H9 (cell line): ENCODE measurements around the gene ATF3. TPM values are rescaled to one million over a fixed set of nuclear protein-coding genes. Genes with fewer than 3 reads are reported as not detected.

Experiments
- DNase-seq: peaks from one replicate; pipeline ENCODE4 v3.0.0-alpha.2; 2017
- H2AFZ ChIP-seq: one replicate; pipeline ENCODE4 v1.6.1; 2013; ENCODE audit warnings: mild to moderate bottlenecking, low read length, control low read depth, moderate library complexity
- H2AK5ac ChIP-seq: 2 replicates; pipeline ENCODE4 v1.6.1; 2013; ENCODE audit warnings: low read length, control low read depth, mixed read lengths; ENCODE audit not compliant: insufficient read length
- H2BK120ac ChIP-seq: one replicate; pipeline ENCODE4 v1.6.1; 2013; ENCODE audit warnings: low read depth, mild to moderate bottlenecking, low read length, control low read depth, inconsistent platforms; ENCODE audit not compliant: poor library complexity, severe bottlenecking
- H2BK12ac ChIP-seq: 2 replicates; pipeline ENCODE4 v1.6.1; 2013; ENCODE audit warnings: low read length, control low read depth, mixed read lengths, low read depth; ENCODE audit not compliant: insufficient read length
- H2BK15ac ChIP-seq: 2 replicates; pipeline ENCODE4 v1.6.1; 2013; ENCODE audit warnings: low read depth, low read length, control low read depth
- H2BK20ac ChIP-seq: one replicate; pipeline ENCODE4 v1.6.1; 2013; ENCODE audit warnings: low read depth, mild to moderate bottlenecking, low read length, control low read depth, inconsistent platforms; ENCODE audit not compliant: poor library complexity, severe bottlenecking
- H2BK5ac ChIP-seq: 2 replicates; pipeline ENCODE4 v1.6.1; 2013; ENCODE audit warnings: low read length, control low read depth, mixed read lengths; ENCODE audit not compliant: insufficient read length
- H3K14ac ChIP-seq: 2 replicates; pipeline ENCODE4 v1.6.1; 2013; ENCODE audit warnings: low read length, control low read depth; ENCODE audit not compliant: insufficient read depth
- H3K18ac ChIP-seq: 2 replicates; pipeline ENCODE4 v1.6.1; 2013; ENCODE audit warnings: low read depth, mild to moderate bottlenecking, mixed read lengths, low read length, control low read depth; ENCODE audit not compliant: insufficient read length
- H3K23ac ChIP-seq: 2 replicates; pipeline ENCODE4 v1.6.1; 2013; ENCODE audit warnings: low read length, control low read depth, mixed read lengths, low read depth; ENCODE audit not compliant: insufficient read length
- H3K23me2 ChIP-seq: 2 replicates; pipeline ENCODE4 v1.6.1; 2013; ENCODE audit warnings: low read depth, mild to moderate bottlenecking, mixed read lengths, low read length, control low read depth; ENCODE audit not compliant: insufficient read length, poor library complexity, severe bottlenecking
- H3K27ac ChIP-seq: 2 replicates; pipeline ENCODE4 v1.5.1; 2013; ENCODE audit warnings: low read length, control low read depth, mixed read lengths, low read depth; ENCODE audit not compliant: insufficient read length
- H3K27me3 ChIP-seq: 2 replicates; pipeline ENCODE4 v1.6.1; 2013; ENCODE audit warnings: low read length, control low read depth, inconsistent platforms; ENCODE audit not compliant: insufficient read depth
- H3K4ac ChIP-seq: 2 replicates; pipeline ENCODE4 v1.6.1; 2013; ENCODE audit warnings: low read depth, mild to moderate bottlenecking, control low read depth, inconsistent platforms, low read length, moderate library complexity
- H3K4me1 ChIP-seq: 2 replicates; pipeline ENCODE4 v1.6.1; 2013; ENCODE audit warnings: low read length, control low read depth, inconsistent platforms; ENCODE audit not compliant: insufficient read depth
- H3K4me2 ChIP-seq: 2 replicates; pipeline ENCODE4 v1.6.1; 2013; ENCODE audit warnings: low read length, control low read depth, mixed read lengths; ENCODE audit not compliant: insufficient read length, insufficient read depth
- H3K56ac ChIP-seq: 2 replicates; pipeline ENCODE4 v1.6.1; 2013; ENCODE audit warnings: low read depth, mild to moderate bottlenecking, mixed read lengths, low read length, control low read depth; ENCODE audit not compliant: insufficient read length
- H3K79me1 ChIP-seq: 2 replicates; pipeline ENCODE4 v1.6.1; 2013; ENCODE audit warnings: low read depth, mild to moderate bottlenecking, moderate library complexity, low read length, control low read depth, inconsistent platforms; ENCODE audit not compliant: insufficient read depth, poor library complexity, severe bottlenecking
- H3K79me2 ChIP-seq: 2 replicates; pipeline ENCODE4 v1.6.1; 2013; ENCODE audit warnings: low read length, control low read depth, inconsistent platforms; ENCODE audit not compliant: insufficient read depth
- H3K9ac ChIP-seq: 2 replicates; pipeline ENCODE4 v1.6.1; 2013; ENCODE audit warnings: low read length, control low read depth, mixed read lengths; ENCODE audit not compliant: insufficient read length; ENCODE audit errors: extremely low read depth
- H3K9me3 ChIP-seq: one replicate; pipeline ENCODE4 v1.6.1; 2013; ENCODE audit warnings: low read depth, low read length, inconsistent platforms; ENCODE audit not compliant: control insufficient read depth
- H3T11ph ChIP-seq: one replicate; pipeline ENCODE4 v1.6.1; 2013; ENCODE audit warnings: mild to moderate bottlenecking, low read length, control low read depth, inconsistent platforms
- H4K20me1 ChIP-seq: one replicate; pipeline ENCODE4 v1.6.1; 2013; ENCODE audit not compliant: control insufficient read depth, insufficient read length, insufficient read depth
- H4K5ac ChIP-seq: 2 replicates; pipeline ENCODE4 v1.6.1; 2013; ENCODE audit warnings: low read depth, mild to moderate bottlenecking, mixed read lengths, low read length, control low read depth; ENCODE audit not compliant: insufficient read length
- H4K8ac ChIP-seq: replicated peaks from 2 replicates; pipeline ENCODE4 v1.6.1; 2013; ENCODE audit warnings: low read length, control low read depth, mixed read lengths, low read depth; ENCODE audit not compliant: insufficient read length
- H4K91ac ChIP-seq: 2 replicates; pipeline ENCODE4 v1.6.1; 2013; ENCODE audit warnings: low read depth, mild to moderate bottlenecking, moderate library complexity, mixed read lengths, low read length, control low read depth; ENCODE audit not compliant: insufficient read length
- H3K27ac Mint-ChIP-seq, 3 experiments: 2 replicates in 2 of 3; 3 replicates in 1 of 3; pipeline ENCODE4 v1.8.0; 2020 to 2021; ENCODE audit warnings: mixed read lengths in 3 of 3, mild to moderate bottlenecking in 1 of 3, moderate library complexity in 1 of 3
- H3K27me3 Mint-ChIP-seq: 2 replicates; pipeline ENCODE4 v1.8.0; 2021; ENCODE audit warnings: low read depth, mild to moderate bottlenecking, moderate library complexity, mixed read lengths
- H3K36me3 Mint-ChIP-seq, 3 experiments: 2 replicates in 2 of 3; 3 replicates in 1 of 3; pipeline ENCODE4 v1.8.0; 2020 to 2021; ENCODE audit warnings: low read depth in 3 of 3, mixed read lengths in 3 of 3; ENCODE audit not compliant: insufficient read depth in 1 of 3
- H3K4me1 Mint-ChIP-seq, 2 experiments: 2 replicates each; pipeline ENCODE4 v1.8.0; 2020; ENCODE audit warnings: mixed read lengths in 2 of 2
- H3K4me3 Mint-ChIP-seq, 2 experiments: 2 replicates in 1 of 2; 3 replicates in 1 of 2; pipeline ENCODE4 v1.8.0; 2020 to 2021; ENCODE audit warnings: mild to moderate bottlenecking in 2 of 2, mixed read lengths in 2 of 2, moderate library complexity in 1 of 2
- H3K9me3 Mint-ChIP-seq, 2 experiments: 2 replicates in 1 of 2; 3 replicates in 1 of 2; pipeline ENCODE4 v1.8.0; 2020; ENCODE audit warnings: mild to moderate bottlenecking in 2 of 2, mixed read lengths in 2 of 2, moderate library complexity in 1 of 2
- WGBS: extraction: QIAGEN DNeasy Blood & Tissue Kit; methylation state at CpG from one replicate; pipeline ENCODE4 v1.1.7; 2013; ENCODE audit warnings: missing lambda C conversion rate, low lambda C conversion rate, mixed read lengths; ENCODE audit not compliant: insufficient read length; ENCODE audit errors: extremely low coverage; 5-methylcytosine and 5-hydroxymethylcytosine counted together
- total RNA-seq: library from RNA; stranded (reverse); gene quantifications from 2 replicates; pipeline ENCODE4 v1.2.1, GENCODE V29; 2021
- TF ChIP-seq, protein P1 (sequence below): fragments of 200-600 bp; sonication (generic); conservative IDR thresholded peaks from 3 replicates; pipeline ENCODE4 v1.8.0; 2021; ENCODE audit warnings: antibody characterized with exemption, mild to moderate bottlenecking

ATF3 gene
- total RNA-seq, 1 experiment from 2014 or later = 14.7 TPM

DNA sequence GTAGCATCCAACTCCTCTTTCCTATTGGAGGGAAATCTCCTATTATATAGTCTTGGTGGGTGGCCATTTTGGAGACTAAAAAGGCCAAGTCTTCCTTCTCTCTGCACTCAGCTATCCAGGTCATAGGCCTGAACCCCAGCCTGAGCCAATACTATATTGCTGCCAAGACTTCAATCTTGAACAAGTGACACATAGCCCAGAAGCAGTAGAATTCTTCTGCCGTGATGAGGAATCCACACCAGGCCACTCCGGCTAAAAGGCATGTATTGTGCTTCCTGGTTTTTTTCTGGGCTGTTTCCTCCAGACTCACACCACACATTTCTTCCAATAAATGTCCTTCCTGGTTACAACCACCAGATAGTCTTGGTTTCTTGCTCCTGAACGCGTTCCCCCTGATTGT is 43.0 kb downstream of the ATF3 start:
- H4K91ac ChIP-seq = no peak overlapping the region
- no peak overlapping the region for H3K14ac ChIP-seq
- H3K56ac ChIP-seq = no peak overlapping the region
- no peaks in the 10 kb centered on the region for H3K9me3 ChIP-seq
- no peak overlapping the region for H2BK15ac ChIP-seq
- H3K27ac ChIP-seq = no peak overlapping the region
- H2BK12ac ChIP-seq = no peak overlapping the region
- no peaks in the 10 kb centered on the region for H3K4me1 ChIP-seq
- H3K79me2 ChIP-seq = no peaks in the 10 kb centered on the region
- H4K20me1 ChIP-seq = no peaks in the 10 kb centered on the region
- H3K23ac ChIP-seq = no peak overlapping the region
- no peak overlapping the region for H2BK5ac ChIP-seq
- no peak overlapping the region for H3K4me2 ChIP-seq
- H3K27me3 ChIP-seq = no peaks in the 10 kb centered on the region
- no peak overlapping the region for H4K8ac ChIP-seq
- H3K4me3 Mint-ChIP-seq = no peak overlapping the region
- no peak overlapping the region for H3K18ac ChIP-seq
- no peak overlapping the region for H2BK120ac ChIP-seq
- H3K79me1 ChIP-seq = no peaks in the 10 kb centered on the region
- H2BK20ac ChIP-seq = no peak overlapping the region
- no peaks in the 10 kb centered on the region for H3K23me2 ChIP-seq
- no peak overlapping the region for H3T11ph ChIP-seq
- H3K9ac ChIP-seq = no peak overlapping the region
- H3K4me1 Mint-ChIP-seq = peaks cover 0 to 2% of the 10 kb centered on the region in 2 experiments; a peak in 1 of 4 replicates
- no peak overlapping the region for H2AK5ac ChIP-seq
- DNase-seq = no peak
- H3K4ac ChIP-seq = no peak overlapping the region
- TF ChIP-seq, protein P1, sequence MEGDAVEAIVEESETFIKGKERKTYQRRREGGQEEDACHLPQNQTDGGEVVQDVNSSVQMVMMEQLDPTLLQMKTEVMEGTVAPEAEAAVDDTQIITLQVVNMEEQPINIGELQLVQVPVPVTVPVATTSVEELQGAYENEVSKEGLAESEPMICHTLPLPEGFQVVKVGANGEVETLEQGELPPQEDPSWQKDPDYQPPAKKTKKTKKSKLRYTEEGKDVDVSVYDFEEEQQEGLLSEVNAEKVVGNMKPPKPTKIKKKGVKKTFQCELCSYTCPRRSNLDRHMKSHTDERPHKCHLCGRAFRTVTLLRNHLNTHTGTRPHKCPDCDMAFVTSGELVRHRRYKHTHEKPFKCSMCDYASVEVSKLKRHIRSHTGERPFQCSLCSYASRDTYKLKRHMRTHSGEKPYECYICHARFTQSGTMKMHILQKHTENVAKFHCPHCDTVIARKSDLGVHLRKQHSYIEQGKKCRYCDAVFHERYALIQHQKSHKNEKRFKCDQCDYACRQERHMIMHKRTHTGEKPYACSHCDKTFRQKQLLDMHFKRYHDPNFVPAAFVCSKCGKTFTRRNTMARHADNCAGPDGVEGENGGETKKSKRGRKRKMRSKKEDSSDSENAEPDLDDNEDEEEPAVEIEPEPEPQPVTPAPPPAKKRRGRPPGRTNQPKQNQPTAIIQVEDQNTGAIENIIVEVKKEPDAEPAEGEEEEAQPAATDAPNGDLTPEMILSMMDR = no peak
- no peak overlapping the region; a peak in 1 of 7 replicates for H3K27ac Mint-ChIP-seq
- H3K9me3 Mint-ChIP-seq = no peaks in the 10 kb centered on the region
- peaks cover 2% of the 10 kb centered on the region for H3K27me3 Mint-ChIP-seq
- no peak overlapping the region for H2AFZ ChIP-seq
- no CpG with 5 or more reads among the region's 4 CpGs for WGBS
- H4K5ac ChIP-seq = no peak overlapping the region
- no peaks in the 10 kb centered on the region for H3K36me3 Mint-ChIP-seq
